NB4 (cell line): Measurements from ENCODE around the gene CDCP2.

ENCODE experiments used
- DNase-seq: peaks from one replicate; pipeline ENCODE4 v3.0.0; 2010; ENCODE audit warnings: low read depth
- H3K4me3 ChIP-seq: one replicate; pipeline ENCODE4 v1.5.1; 2011; ENCODE audit warnings: mild to moderate bottlenecking, low read depth, low read length, moderate library complexity
- CTCF ChIP-seq: IDR thresholded peaks from one replicate; pipeline ENCODE4 v1.5.1; 2012; ENCODE audit warnings: low read depth, low read length
- MAX ChIP-seq: IDR thresholded peaks from 2 replicates; pipeline ENCODE4 v1.6.1; 2011; ENCODE audit warnings: low read depth, low read length
- MYC ChIP-seq: IDR thresholded peaks from 2 replicates; pipeline ENCODE4 v1.6.1; 2011; ENCODE audit warnings: low read depth, low read length
- POLR2A ChIP-seq: IDR thresholded peaks from 2 replicates; pipeline ENCODE4 v1.6.1; 2011; ENCODE audit warnings: mild to moderate bottlenecking; ENCODE audit not compliant: insufficient read length; ENCODE audit errors: extremely low read depth

Gene CDCP2

GRCh38 chr1:54191525-54191924 is 38.7 kb upstream of the CDCP2 start:
- no peak for TF ChIP-seq MAX
- no peak for TF ChIP-seq CTCF
- no peak for TF ChIP-seq POLR2A
- H3K4me3 ChIP-seq = no peak overlapping the region
- no peak for DNase-seq

GRCh38 chr1:54190526-54190925 is 37.7 kb upstream of the CDCP2 start:
- no peak for DNase-seq
- TF ChIP-seq MYC = no peak
- TF ChIP-seq CTCF = no peak
- TF ChIP-seq POLR2A = no peak
- TF ChIP-seq MAX = no peak
- H3K4me3 ChIP-seq = no peak overlapping the region

- TF ChIP-seq MAX = no peak
- no peak for TF ChIP-seq POLR2A
- TF ChIP-seq CTCF = no peak
- TF ChIP-seq MYC = no peak
- no peak overlapping the region for H3K4me3 ChIP-seq
- DNase-seq = no peak
Observed at GRCh38 chr1:54188291-54188690, 35.5 kb upstream of the CDCP2 start.

GRCh38 chr1:54186056-54186455 is 33.3 kb upstream of the CDCP2 start:
- TF ChIP-seq MAX (no peak), MYC (no peak), POLR2A (no peak), CTCF (no peak)
- no peak for DNase-seq
- H3K4me3 ChIP-seq = no peak overlapping the region

GRCh38 chr1:54180701-54181360 is 28.0 kb upstream of the CDCP2 start:
- no peak overlapping the region for H3K4me3 ChIP-seq
- DNase-seq = no peak
- TF ChIP-seq MAX = no peak
- no peak for TF ChIP-seq POLR2A
- TF ChIP-seq CTCF = no peak

- H3K4me3 ChIP-seq = no peak overlapping the region
- no peak for DNase-seq
- TF ChIP-seq MYC = no peak
- no peak for TF ChIP-seq CTCF
- TF ChIP-seq MAX = no peak
- no peak for TF ChIP-seq POLR2A
Observed at GRCh38 chr1:54178296-54179070, 25.7 kb upstream of the CDCP2 start.
